Stimulated activated CD4-positive, alpha-beta T cell treated with anti-CD3 and anti-CD28 coated beads, Interleukin-4, amount 100 ng/mL, for 24 hours (primary cell): Measurements from ENCODE around the gene DNASE1L3.

Source experiments
- DNase-seq: peaks from one replicate; pipeline ENCODE4 v3.0.0-alpha.2; 2020

The DNASE1L3 gene

DNA sequence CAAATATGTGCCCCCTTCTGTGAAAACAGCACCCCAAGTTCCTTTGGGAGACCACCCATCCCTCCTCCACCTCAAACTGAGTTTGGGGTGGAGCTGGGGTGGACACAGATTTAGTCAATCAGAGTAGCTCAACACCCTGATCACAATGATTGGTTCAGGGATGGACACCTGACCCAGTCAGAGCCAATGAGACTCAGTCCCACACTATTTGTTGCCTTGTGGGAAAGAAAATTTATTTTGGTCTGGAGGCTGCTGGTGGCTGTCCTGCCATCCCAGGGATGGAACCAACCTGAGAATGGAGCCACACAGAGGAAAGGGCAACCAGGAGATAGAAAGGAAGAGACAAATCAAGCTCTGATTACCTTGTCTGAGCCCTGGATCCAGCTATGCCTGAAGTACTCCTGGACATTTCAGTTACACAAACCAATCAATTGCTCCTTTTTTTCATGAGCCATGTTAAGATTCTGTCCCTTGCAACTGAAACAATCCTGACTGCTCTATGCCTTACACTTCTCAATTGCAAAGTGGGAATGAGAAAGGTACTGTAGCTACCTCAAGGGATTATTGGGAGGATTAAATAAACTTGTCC lies 10.6 kb downstream of the DNASE1L3 start:
- no peak for DNase-seq

- no peak for DNase-seq
These were observed 12.0 kb downstream of the DNASE1L3 start for GRCh38 chr3:58198804-58199203.

- DNase-seq: no peak
These were observed 12.4 kb downstream of the DNASE1L3 start for GRCh38 chr3:58198362-58198761.

GRCh38 chr3:58197588-58197987 lies 13.2 kb downstream of the DNASE1L3 start:
- no peak for DNase-seq

DNA sequence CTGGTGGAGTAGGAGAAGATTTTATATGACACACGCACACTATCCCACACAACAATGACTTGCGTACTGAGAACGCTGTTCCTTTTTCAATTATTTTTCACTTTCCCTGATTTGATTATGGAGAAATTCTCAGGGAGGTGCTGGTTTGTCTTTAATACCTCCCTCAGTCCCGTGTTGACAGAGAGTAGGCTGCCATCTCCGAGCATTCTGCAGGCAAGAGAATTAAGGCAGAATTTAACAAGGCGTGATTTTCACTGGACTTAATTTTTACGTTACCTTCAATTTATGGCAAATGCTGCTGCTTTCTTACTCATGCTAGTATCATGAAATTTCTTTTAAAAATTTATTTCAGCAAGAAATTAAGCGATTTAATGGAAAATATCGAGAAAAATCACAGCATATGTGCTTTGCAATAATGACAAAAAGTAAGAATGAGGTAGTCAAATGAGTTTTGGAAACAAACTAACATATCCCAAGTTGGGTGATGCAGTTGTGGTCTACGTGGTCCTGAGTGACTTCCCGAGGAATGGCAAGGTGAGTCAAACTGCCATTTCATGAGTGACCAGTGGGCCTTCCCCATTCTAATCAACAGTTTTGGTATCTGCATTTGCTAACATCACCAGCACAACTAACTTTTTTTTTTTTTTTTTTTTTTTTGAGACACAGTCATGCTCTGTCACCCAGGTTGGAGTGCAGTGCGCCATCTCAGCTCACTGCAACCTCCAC lies 16.9 kb downstream of the DNASE1L3 start:
- DNase-seq: no peak

DNA sequence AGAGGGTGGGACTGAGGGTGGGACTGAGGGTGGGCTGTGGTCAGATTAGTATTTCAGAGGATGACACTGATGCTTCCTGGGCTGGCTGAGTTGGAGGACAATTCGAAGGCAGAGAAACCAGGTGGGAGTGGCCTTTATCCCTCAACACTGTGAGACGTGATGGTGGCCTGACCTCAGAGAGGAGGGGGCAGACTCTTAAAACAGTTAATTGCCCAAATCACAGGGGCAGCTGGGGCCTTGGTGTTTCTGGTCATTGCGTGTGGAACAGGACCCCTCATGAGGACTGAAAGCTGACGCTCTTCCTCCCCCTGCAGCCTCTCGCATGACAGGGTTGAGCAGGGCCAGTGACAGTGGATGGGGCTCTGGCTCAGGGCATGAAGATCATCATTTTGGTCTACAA lies 18.7 kb downstream of the DNASE1L3 start:
- no peak for DNase-seq

DNA sequence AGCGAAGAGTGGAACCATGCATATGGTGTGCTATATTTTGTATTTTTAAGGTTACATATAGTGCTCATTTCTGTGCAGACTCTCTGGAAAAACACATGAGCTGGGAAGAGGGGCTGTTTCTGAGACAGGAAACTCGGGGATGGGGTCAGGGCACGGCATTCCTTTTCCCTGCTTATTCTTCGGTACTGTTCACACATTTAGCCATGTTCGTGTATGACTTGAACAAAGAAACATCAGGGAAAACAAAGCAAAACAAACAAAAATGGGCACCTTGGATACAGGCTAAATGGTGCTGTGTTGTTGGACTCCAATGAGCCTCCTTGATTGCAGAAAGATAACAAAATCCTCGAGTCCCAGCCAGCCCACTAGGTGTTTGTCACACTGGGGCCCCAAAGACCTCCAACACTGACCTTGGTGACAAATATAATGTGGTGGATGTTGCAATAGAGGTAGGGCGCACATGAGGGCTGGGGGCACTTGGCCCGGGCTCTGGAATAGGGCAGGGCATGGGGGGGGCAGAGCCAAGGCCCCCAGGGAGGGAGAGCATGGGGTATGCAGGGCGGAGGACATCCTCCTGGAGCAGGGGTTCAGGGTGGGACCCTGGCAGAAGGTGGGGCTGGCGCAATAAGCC lies 19.3 kb downstream of the DNASE1L3 start:
- DNase-seq: no peak

DNA sequence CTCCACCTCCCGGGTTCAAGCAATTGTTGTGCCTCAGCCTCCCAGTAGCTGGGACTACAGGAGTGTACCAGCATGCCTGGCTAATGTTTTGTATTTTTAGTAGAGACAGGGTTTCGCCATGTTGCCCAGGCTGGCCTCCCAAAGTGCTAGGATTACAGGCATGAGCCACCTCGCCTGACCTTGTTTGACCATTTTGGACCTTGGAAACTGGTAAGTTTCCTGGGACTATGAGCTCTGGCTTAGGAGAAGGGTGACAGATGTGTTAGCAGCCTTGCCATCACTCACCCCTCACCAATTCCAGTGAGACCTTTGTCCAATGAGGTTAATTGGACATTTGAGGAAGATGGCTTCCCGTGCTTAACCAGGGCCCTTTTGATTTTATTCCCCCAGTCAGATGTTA lies 19.9 kb downstream of the DNASE1L3 start:
- no peak for DNase-seq

- no peak for DNase-seq
These were observed 20.5 kb downstream of the DNASE1L3 start for GRCh38 chr3:58190291-58190690.

GRCh38 chr3:58189691-58190090 lies 21.1 kb downstream of the DNASE1L3 start:
- DNase-seq: no peak

DNA sequence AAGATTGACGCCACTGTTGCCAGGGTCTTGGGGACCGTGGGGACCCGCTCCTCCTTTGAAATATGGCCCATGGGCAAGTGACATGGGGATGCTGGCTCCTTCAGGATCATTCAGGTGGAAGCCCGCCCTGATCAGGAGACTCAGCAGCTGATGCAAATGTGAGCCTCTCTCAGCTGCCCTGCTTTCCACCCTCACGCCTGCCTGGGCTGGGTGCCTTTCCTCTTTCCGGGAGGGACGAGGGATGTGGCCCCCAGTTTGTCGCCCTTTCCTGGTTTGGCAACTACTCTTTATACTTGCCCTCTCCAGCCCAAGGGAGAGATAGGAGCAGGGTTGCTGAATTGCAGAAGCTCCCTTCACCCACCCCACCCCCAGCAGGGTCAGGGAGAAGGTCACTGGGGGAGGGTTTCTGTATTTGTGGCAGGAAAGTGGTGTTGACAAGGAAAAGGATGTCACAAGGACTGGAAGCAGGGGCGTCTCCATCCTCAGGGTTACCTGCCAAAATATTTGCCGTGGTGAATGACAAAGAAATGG lies 21.8 kb downstream of the DNASE1L3 start:
- no peak for DNase-seq

GRCh38 chr3:58188173-58188564 lies 22.6 kb downstream of the DNASE1L3 start:
- DNase-seq: no peak

DNA sequence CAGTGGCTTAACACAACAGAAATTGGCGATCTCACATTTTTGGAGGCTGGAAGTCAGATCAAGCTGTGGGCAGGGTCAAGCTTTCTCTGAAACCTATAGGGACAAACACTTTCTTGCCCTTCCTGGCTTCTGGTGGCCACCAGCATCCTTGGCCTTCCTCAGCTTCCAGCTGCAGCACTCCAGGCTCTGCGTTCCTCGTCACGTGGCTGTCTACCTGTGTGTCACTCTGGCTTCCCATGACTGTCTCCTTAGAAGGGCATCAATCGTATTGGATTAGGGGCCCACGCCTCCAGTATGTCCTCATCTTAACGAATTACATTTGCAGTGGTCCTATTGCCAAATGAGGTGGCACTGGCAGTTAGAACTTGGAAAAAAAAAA lies 25.8 kb downstream of the DNASE1L3 start:
- no peak for DNase-seq

DNA sequence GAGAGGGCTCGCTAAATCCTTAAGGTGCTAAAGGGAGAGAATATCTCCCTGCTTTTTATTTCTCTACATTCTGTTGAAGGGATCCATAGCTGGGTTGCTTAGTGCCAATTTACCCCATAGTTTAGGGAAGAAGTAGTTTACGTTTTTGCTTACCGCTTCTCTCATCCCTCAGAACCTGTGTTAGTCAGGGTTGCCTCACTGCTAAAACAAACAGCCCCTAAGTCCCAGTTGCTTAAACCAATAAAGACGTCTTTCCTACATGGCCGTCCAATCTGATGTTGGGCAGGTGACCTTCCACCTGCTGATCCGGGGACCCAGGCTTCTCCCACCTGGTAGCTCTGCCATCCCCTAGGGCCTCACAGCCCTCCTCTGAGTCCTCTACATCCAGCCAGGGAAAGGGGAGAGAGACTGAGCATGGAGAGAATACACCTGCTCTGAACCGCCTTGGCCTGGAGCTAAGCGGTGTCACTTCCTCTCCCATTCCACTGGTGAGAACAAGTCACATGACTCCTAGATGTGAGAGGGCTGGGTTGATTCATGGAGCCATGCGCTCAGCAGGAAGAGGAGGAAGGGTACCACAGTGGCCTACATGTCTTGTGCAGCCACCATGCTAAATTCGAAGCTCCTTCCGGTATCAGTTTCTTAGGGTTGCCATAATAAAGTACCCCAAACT lies 26.3 kb downstream of the DNASE1L3 start:
- no peak for DNase-seq

GRCh38 chr3:58183891-58184290 lies 26.9 kb downstream of the DNASE1L3 start:
- no peak for DNase-seq

- no peak for DNase-seq
These were observed 27.6 kb downstream of the DNASE1L3 start for GRCh38 chr3:58183221-58183620.

GRCh38 chr3:58180940-58181587 lies 29.7 kb downstream of the DNASE1L3 start:
- DNase-seq: no peak

GRCh38 chr3:58180099-58180880 lies 30.5 kb downstream of the DNASE1L3 start:
- no peak for DNase-seq

- no peak for DNase-seq
These were observed 31.3 kb downstream of the DNASE1L3 start for GRCh38 chr3:58179235-58180098.

DNA sequence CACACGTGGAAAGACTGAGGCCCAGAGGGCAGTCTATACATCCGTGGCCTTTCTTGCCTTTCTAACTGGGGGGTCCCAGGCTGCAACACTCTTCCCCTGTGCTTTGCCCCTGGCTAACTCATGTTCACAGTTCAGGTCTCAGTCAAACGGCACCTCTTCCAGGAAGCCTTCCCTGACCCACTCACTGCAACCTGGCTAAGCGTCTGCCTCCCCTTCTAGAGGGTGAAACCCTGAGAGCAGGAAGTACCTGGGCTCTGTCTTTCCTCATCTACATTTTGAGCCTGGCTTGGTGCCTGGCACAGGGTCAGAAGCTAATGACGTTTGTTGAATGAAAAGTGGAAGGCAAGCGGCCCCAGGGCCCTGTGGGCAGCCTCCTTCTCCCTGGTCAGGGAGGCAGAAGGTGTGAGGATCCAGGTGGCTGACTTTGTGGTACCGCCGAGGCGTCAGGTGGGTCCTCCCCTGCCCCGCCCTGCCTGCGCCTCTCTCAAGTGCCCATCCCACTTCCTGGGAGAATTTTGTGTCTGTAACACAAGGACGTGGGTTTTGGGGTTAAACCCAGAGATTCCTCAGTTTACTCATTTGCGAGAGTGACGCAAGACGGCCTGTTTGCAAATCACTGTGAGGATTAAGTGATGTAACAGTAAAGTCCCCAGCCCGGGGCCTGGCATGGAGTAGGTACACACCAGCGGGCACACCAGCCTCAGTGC lies 32.1 kb downstream of the DNASE1L3 start:
- DNase-seq: no peak
